Fibroblast of pulmonary artery (primary cell): ENCODE measurements around the gene CALHM2.

Experiments
- DNase-seq: peaks from one replicate; pipeline ENCODE4 v3.0.0-alpha.2; 2010; ENCODE audit warnings: low read depth
- H3K4me3 ChIP-seq: replicated peaks from 2 replicates; pipeline ENCODE4 v1.5.1; 2011; ENCODE audit warnings: low read depth, mild to moderate bottlenecking, control low read depth, low read length, moderate library complexity
- TF ChIP-seq, protein P1 (sequence below): IDR thresholded peaks from 2 replicates; pipeline ENCODE4 v1.5.1; 2011; ENCODE audit warnings: mild to moderate bottlenecking, control low read depth, low read length, inconsistent platforms; ENCODE audit errors: missing control alignments

The CALHM2 gene

GRCh38 chr10:103475437-103475836 lies 23.3 kb upstream of the CALHM2 start:
- TF ChIP-seq, protein P1, sequence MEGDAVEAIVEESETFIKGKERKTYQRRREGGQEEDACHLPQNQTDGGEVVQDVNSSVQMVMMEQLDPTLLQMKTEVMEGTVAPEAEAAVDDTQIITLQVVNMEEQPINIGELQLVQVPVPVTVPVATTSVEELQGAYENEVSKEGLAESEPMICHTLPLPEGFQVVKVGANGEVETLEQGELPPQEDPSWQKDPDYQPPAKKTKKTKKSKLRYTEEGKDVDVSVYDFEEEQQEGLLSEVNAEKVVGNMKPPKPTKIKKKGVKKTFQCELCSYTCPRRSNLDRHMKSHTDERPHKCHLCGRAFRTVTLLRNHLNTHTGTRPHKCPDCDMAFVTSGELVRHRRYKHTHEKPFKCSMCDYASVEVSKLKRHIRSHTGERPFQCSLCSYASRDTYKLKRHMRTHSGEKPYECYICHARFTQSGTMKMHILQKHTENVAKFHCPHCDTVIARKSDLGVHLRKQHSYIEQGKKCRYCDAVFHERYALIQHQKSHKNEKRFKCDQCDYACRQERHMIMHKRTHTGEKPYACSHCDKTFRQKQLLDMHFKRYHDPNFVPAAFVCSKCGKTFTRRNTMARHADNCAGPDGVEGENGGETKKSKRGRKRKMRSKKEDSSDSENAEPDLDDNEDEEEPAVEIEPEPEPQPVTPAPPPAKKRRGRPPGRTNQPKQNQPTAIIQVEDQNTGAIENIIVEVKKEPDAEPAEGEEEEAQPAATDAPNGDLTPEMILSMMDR = no peak
- no peak for DNase-seq
- no peak overlapping the region for H3K4me3 ChIP-seq

- H3K4me3 ChIP-seq = no peak overlapping the region
- TF ChIP-seq, protein P1 = no peak
- DNase-seq = no peak
Observed at GRCh38 chr10:103474077-103474476, 21.9 kb upstream of the CALHM2 start.

GRCh38 chr10:103473261-103473671 lies 21.1 kb upstream of the CALHM2 start:
- H3K4me3 ChIP-seq = no peak overlapping the region
- no peak for DNase-seq
- TF ChIP-seq, protein P1 = no peak

DNA sequence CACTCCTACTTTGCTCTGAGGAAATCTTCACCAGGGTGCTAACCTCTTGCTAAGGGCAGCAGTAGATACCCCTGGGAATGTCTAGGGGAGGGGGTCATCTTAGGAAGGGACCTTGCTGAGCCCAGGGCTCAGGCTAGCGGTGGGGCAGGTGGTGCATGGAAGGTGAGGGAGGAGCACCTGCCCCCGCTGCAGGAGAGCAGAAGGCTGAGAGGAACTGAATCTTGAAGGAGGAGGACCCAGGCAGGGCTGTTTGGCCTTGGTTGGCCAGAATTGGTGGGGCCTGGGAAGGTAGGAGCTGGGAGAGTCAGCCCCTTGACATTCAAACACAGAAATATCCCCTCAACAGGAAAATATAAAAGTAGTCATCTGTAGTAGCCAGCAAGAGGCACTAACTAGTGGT lies 19.8 kb upstream of the CALHM2 start:
- DNase-seq = no peak
- no peak overlapping the region for H3K4me3 ChIP-seq
- TF ChIP-seq, protein P1 = no peak

DNA sequence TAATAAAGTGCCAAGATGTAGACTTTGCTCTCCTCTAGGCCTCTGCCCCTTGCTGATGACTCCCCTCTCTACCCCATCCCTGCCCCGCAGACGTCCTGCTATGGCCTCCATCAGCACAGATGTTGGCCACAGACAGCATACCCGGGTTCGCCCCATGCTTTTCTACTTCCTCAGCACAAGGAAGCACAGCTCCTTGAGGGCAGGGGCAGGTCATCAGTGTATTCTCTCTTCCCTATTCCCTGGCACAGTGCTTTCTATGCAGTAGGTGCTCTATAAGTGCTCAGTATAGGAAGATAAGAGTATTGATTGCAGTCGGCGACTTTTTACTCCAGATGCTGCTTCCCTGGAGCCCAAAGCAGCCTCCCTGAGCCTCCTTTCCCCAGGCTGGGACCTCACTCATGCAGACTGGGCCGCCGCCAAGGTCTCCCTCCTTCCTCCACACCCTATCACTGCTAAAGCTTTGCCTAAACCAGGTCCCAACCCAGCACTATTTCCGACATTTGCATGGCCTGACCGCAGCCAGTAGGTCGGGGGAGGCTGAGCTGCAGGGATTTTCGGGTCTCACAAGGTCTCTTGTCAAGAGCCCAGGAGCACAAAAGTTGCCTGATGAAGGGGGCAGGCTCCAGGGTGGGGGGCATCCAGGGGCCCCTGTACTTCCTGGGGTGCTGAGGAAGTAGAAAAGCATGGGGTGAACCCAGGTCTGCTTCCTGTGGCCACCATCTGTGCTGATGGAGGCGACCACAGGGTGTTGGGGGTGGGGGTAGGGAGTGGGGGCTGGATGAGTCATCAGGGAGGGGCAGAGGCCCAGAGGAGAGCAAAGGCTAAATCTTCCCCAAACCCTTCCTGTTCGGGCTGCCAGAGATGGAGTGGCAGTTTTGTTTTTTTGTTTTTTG lies 18.8 kb upstream of the CALHM2 start:
- TF ChIP-seq, protein P1 = no peak
- peak; percentile 44 for DNase-seq

GRCh38 chr10:103469201-103469600 lies 17.0 kb upstream of the CALHM2 start:
- H3K4me3 ChIP-seq = no peak overlapping the region
- TF ChIP-seq, protein P1 = no peak
- DNase-seq = no peak

More for the DNA sequence above, 18.8 kb upstream of the CALHM2 start:
- H3K4me3 ChIP-seq = no peak overlapping the region

DNA sequence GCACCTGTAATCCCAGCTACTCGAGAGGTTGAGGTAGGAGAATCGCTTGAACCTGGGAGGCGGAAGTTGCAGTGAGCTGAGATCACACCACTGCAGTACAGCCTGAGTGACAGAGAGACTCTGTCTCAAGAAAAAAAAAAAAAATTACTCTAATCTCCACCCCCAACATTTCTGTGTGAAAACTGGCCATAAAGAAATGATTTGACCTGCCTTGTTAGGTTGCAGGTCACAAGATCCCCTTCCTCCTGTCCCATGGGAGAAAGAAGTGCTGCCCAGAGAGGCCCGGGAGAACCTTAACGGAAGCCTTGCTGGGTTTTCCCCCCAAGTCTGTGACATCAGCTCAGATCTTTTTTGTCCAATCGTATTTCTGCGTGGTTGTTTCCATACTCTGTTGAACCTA lies 15.2 kb upstream of the CALHM2 start:
- TF ChIP-seq, protein P1 = no peak
- H3K4me3 ChIP-seq = no peak overlapping the region
- DNase-seq = no peak
